ENCODE measurements around the gene TPSAB1. TPM values are rescaled to one million over a fixed set of nuclear protein-coding genes. Genes with fewer than 3 reads are reported as not detected.

TPSAB1 gene
- polyA plus RNA-seq, 3 donors: not detected

GRCh38 chr16:1193143-1193824 is 47.2 kb upstream of the TPSAB1 start:
- Histone ChIP-seq H3K9ac (ENCODE audit: insufficient read depth, low read length, poor library complexity, severe bottlenecking) (no peak overlapping the region), H3K4me3 (replicated peaks in 1 of 3; ENCODE audit: low read depth in 2 of 3, low read length in 3 of 3) (no peak overlapping the region), H3K36me3 (replicated peaks in 1 of 2; ENCODE audit: control insufficient read depth in 1 of 2, insufficient read depth in 2 of 2, low read length in 2 of 2) (no peaks in the 10 kb centered on the region), H2AFZ (ENCODE audit: insufficient read depth, low read depth, low read length, poor library complexity, severe bottlenecking) (no peak overlapping the region), H3K79me2 (ENCODE audit: insufficient read depth, low read length) (no peaks in the 10 kb centered on the region), H3K4me1 (ENCODE audit: control insufficient read depth in 1 of 2, insufficient read depth in 2 of 2, low read length in 2 of 2) (no peaks in the 10 kb centered on the region), H3K4me2 (replicated peaks; ENCODE audit: extremely low read depth, low read length, poor library complexity, severe bottlenecking) (no peak overlapping the region), H3K27ac (ENCODE audit: low read depth in 1 of 2, low read length in 2 of 2) (no peak overlapping the region), H4K20me1 (ENCODE audit: insufficient read depth, low read length) (no peaks in the 10 kb centered on the region), H3K9me3 (replicated peaks in 1 of 2; ENCODE audit: control insufficient read depth in 1 of 2, insufficient read depth in 1 of 2, low read length in 2 of 2) (no peaks in the 10 kb centered on the region), H3K27me3 (ENCODE audit: control insufficient read depth in 2 of 2, insufficient read depth in 2 of 2, low read length in 2 of 2) (no peaks in the 10 kb centered on the region)
- peaks cover 0 to 3% (median 0%) of the 10 kb centered on the region in 7 donors for H3K9me3 Mint-ChIP-seq
- no peak for TF ChIP-seq CTCF (IDR thresholded peaks at IDR 0.05)
- no peak overlapping the region for H3K4me3 Mint-ChIP-seq
- no peaks in the 10 kb centered on the region for H3K4me1 Mint-ChIP-seq
- intact Hi-C loops (cut with micrococcal nuclease): no loop called here
- H3K27me3 Mint-ChIP-seq (ENCODE audit: low read depth in 3 of 3): peaks cover 4 to 9% (median 7%) of the 10 kb centered on the region in 3 donors
- DNase-seq: no peak
- no peaks in the 10 kb centered on the region for H3K36me3 Mint-ChIP-seq
- 72% methylated on average over 27 of the region's 30 CpGs for WGBS (ENCODE audit: insufficient coverage)
- H3K27ac Mint-ChIP-seq: no peak overlapping the region

- H3K9me3 ChIP-seq (replicated peaks in 1 of 2; ENCODE audit: control insufficient read depth in 1 of 2, insufficient read depth in 1 of 2, low read length in 2 of 2): no peaks in the 10 kb centered on the region
- 71% methylated on average over 24 of the region's 29 CpGs for WGBS (ENCODE audit: insufficient coverage)
- no peaks in the 10 kb centered on the region for H3K36me3 ChIP-seq (replicated peaks in 1 of 2; ENCODE audit: control insufficient read depth in 1 of 2, insufficient read depth in 2 of 2, low read length in 2 of 2)
- Mint-ChIP-seq H3K36me3 (no peaks in the 10 kb centered on the region), H3K27ac (no peak overlapping the region), H3K9me3 (peaks cover 0 to 4% (median 2%) of the 10 kb centered on the region in 7 donors), H3K4me1 (no peaks in the 10 kb centered on the region), H3K4me3 (no peak overlapping the region), H3K27me3 (ENCODE audit: low read depth in 3 of 3) (peaks cover 4 to 9% (median 7%) of the 10 kb centered on the region in 3 donors)
- intact Hi-C loops (cut with micrococcal nuclease): no loop called here
- TF ChIP-seq CTCF (IDR thresholded peaks at IDR 0.05): no peak
- H3K4me1 ChIP-seq (ENCODE audit: control insufficient read depth in 1 of 2, insufficient read depth in 2 of 2, low read length in 2 of 2): no peaks in the 10 kb centered on the region
- H3K9ac ChIP-seq (ENCODE audit: insufficient read depth, low read length, poor library complexity, severe bottlenecking): no peak overlapping the region
- no peak overlapping the region for H2AFZ ChIP-seq (ENCODE audit: insufficient read depth, low read depth, low read length, poor library complexity, severe bottlenecking)
- H3K79me2 ChIP-seq (ENCODE audit: insufficient read depth, low read length): no peaks in the 10 kb centered on the region
- H3K27ac ChIP-seq (ENCODE audit: low read depth in 1 of 2, low read length in 2 of 2): no peak overlapping the region
- no peak overlapping the region for H3K4me2 ChIP-seq (replicated peaks; ENCODE audit: extremely low read depth, low read length, poor library complexity, severe bottlenecking)
- DNase-seq: no peak
- H3K27me3 ChIP-seq (ENCODE audit: control insufficient read depth in 2 of 2, insufficient read depth in 2 of 2, low read length in 2 of 2): no peaks in the 10 kb centered on the region
- H4K20me1 ChIP-seq (ENCODE audit: insufficient read depth, low read length): no peaks in the 10 kb centered on the region
- H3K4me3 ChIP-seq (replicated peaks in 1 of 3; ENCODE audit: low read depth in 2 of 3, low read length in 3 of 3): no peak overlapping the region
Observed at GRCh38 chr16:1193825-1194581, 46.5 kb upstream of the TPSAB1 start.
